GM10266 (cell line): ENCODE results near the gene TLR6.

ENCODE experiments used
- DNase-seq: peaks from one replicate; pipeline ENCODE4 v3.0.0; 2012; ENCODE audit errors: extremely low spot score
- CTCF ChIP-seq: IDR thresholded peaks from 2 replicates; pipeline ENCODE4 v1.5.1; 2012; ENCODE audit warnings: mild to moderate bottlenecking, low read depth; ENCODE audit not compliant: control insufficient read depth, insufficient read depth; ENCODE audit errors: missing control alignments

The TLR6 gene

GRCh38 chr4:38785901-38786402 lies 70.7 kb downstream of the TLR6 start:
- peak; percentile 49 for DNase-seq

GRCh38 chr4:38785041-38785790 lies 71.4 kb downstream of the TLR6 start:
- no peak for TF ChIP-seq CTCF
- DNase-seq: no peak

More at GRCh38 chr4:38785901-38786402, 70.7 kb downstream of the TLR6 start:
- TF ChIP-seq CTCF: no peak

- TF ChIP-seq CTCF: no peak
- DNase-seq: no peak
These were observed 72.5 kb downstream of the TLR6 start for GRCh38 chr4:38784141-38784540.

GRCh38 chr4:38783109-38783460 lies 73.5 kb downstream of the TLR6 start:
- no peak for DNase-seq

GRCh38 chr4:38782452-38783108 lies 74.0 kb downstream of the TLR6 start, which contains the start of gene TLR10:
Gene TLR10 (minus strand): TSS chr4:38782990. CDS start chr4:38775590, 7,400 bp downstream.
- peak; percentile 55 for DNase-seq
- TF ChIP-seq CTCF: peak; percentile 60

More at GRCh38 chr4:38783109-38783460, 73.5 kb downstream of the TLR6 start:
- no peak for TF ChIP-seq CTCF

- no peak for TF ChIP-seq CTCF
- no peak for DNase-seq
These were observed 74.8 kb downstream of the TLR6 start for GRCh38 chr4:38781854-38782261.
